Measurements from ENCODE around the gene GPR156. TPM values are rescaled to one million over a fixed set of nuclear protein-coding genes. Genes with fewer than 3 reads are reported as not detected.

The GPR156 gene
- total and polyA plus RNA-seq, 2 donors from 2014 or later, result 0.17 to 0.50 TPM

GRCh38 chr3:120129051-120129450 is 156.0 kb downstream of the GPR156 start:
- DNase-seq, result no peak
- no peak overlapping the region for H3K27ac ChIP-seq (ENCODE audit: low read depth in 2 of 2, low read length in 2 of 2)
- intact Hi-C loops (cut with DNase I), result no loop called here
- TF ChIP-seq CTCF (IDR thresholded peaks at IDR 0.05; ENCODE audit: borderline replicate concordance, extremely low read depth, insufficient read depth), result no peak
- no peak for FAIRE-seq
- no peaks in the 10 kb centered on the region for H3K27me3 ChIP-seq (ENCODE audit: control insufficient read depth, insufficient read depth, low read length)
- no peaks in the 10 kb centered on the region for H3K36me3 ChIP-seq (ENCODE audit: control insufficient read depth in 2 of 3, insufficient read depth in 3 of 3, low read length in 3 of 3)
- no peaks in the 10 kb centered on the region for H3K4me1 ChIP-seq (ENCODE audit: control insufficient read depth in 2 of 3, insufficient read depth in 2 of 3, low read depth in 1 of 3, low read length in 3 of 3)
- no peak overlapping the region for H3K9ac ChIP-seq (ENCODE audit: low read length in 3 of 3)
- no peaks in the 10 kb centered on the region for H3K9me3 ChIP-seq (ENCODE audit: control insufficient read depth in 2 of 3, insufficient read depth in 1 of 3, low read length in 3 of 3)
- H3K4me3 ChIP-seq (ENCODE audit: low read length in 3 of 3), result no peak overlapping the region

GRCh38 chr3:120125992-120126391 is 159.0 kb downstream of the GPR156 start:
- no peak overlapping the region for H3K27ac ChIP-seq (ENCODE audit: low read depth in 2 of 2, low read length in 2 of 2)
- no peak overlapping the region for H3K9ac ChIP-seq (ENCODE audit: low read length in 3 of 3)
- H3K4me3 ChIP-seq (ENCODE audit: low read length in 3 of 3), result no peak overlapping the region
- no peaks in the 10 kb centered on the region for H3K27me3 ChIP-seq (ENCODE audit: control insufficient read depth, insufficient read depth, low read length)
- FAIRE-seq (no peak), DNase-seq (no peak)
- no peaks in the 10 kb centered on the region for H3K4me1 ChIP-seq (ENCODE audit: control insufficient read depth in 2 of 3, insufficient read depth in 2 of 3, low read depth in 1 of 3, low read length in 3 of 3)
- no peaks in the 10 kb centered on the region for H3K36me3 ChIP-seq (ENCODE audit: control insufficient read depth in 2 of 3, insufficient read depth in 3 of 3, low read length in 3 of 3)
- TF ChIP-seq CTCF (IDR thresholded peaks at IDR 0.05; ENCODE audit: borderline replicate concordance, extremely low read depth, insufficient read depth), result no peak
- H3K9me3 ChIP-seq (ENCODE audit: control insufficient read depth in 2 of 3, insufficient read depth in 1 of 3, low read length in 3 of 3), result no peaks in the 10 kb centered on the region
- intact Hi-C loops (cut with DNase I), result no loop called here

GRCh38 chr3:120119846-120120510 is 165.0 kb downstream of the GPR156 start:
- no peak for TF ChIP-seq CTCF (IDR thresholded peaks at IDR 0.05; ENCODE audit: borderline replicate concordance, extremely low read depth, insufficient read depth)
- Histone ChIP-seq H3K9ac (ENCODE audit: low read length in 3 of 3) (no peak overlapping the region), H3K27ac (ENCODE audit: low read depth in 2 of 2, low read length in 2 of 2) (no peak overlapping the region), H3K4me1 (ENCODE audit: control insufficient read depth in 2 of 3, insufficient read depth in 2 of 3, low read depth in 1 of 3, low read length in 3 of 3) (no peaks in the 10 kb centered on the region), H3K36me3 (ENCODE audit: control insufficient read depth in 2 of 3, insufficient read depth in 3 of 3, low read length in 3 of 3) (no peaks in the 10 kb centered on the region), H3K9me3 (ENCODE audit: control insufficient read depth in 2 of 3, insufficient read depth in 1 of 3, low read length in 3 of 3) (peaks cover 0 to 5% (median 0%) of the 10 kb centered on the region in 3 donors), H3K4me3 (ENCODE audit: low read length in 3 of 3) (no peak overlapping the region), H3K27me3 (ENCODE audit: control insufficient read depth, insufficient read depth, low read length) (no peaks in the 10 kb centered on the region)
- intact Hi-C loops (cut with DNase I), result no loop called here
- DNase-seq (no peak), FAIRE-seq (no peak)

Other genes starting within 250 kb of the GPR156 start
- 52.1 TPM for gene GSK3B, start 190.8 kb downstream of the GPR156 start, total RNA-seq
- gene GSK3B, start 190.8 kb downstream of the GPR156 start, polyA plus RNA-seq (ENCODE audit: insufficient read depth, low read depth, low replicate concordance), result 6.4 TPM
- gene LRRC58, start 64.1 kb upstream of the GPR156 start, total RNA-seq, result 23.1 TPM
- gene LRRC58, start 64.1 kb upstream of the GPR156 start, polyA plus RNA-seq (ENCODE audit: insufficient read depth, low read depth, low replicate concordance), result 6.4 TPM
- 193 TPM for gene FSTL1, start 165.8 kb upstream of the GPR156 start, total RNA-seq
- 31.1 TPM for gene FSTL1, start 165.8 kb upstream of the GPR156 start, polyA plus RNA-seq (ENCODE audit: insufficient read depth, low read depth, low replicate concordance)

Measured in kidney (tissue), 14 donors.